HG03108 (cell line): Measurements from ENCODE around the gene CNGB1.
A peak's percentile ranks its signal among the peaks of the same experiment; 100 is the strongest.
"Not testable (repeated sequence)": the region's sequence is repeated elsewhere in the genome, so short reads cannot be mapped to it uniquely, and the experiment has no call there.

Source experiments
- ATAC-seq: cut with Tn5 transposase; IDR thresholded peaks from one replicate; pipeline ENCODE4 v1.9.1; 2021; ENCODE audit warnings: moderate library complexity; ENCODE audit not compliant: unreplicated experiment

Gene CNGB1

GRCh38 chr16:57892447-57893096 lies 78.4 kb downstream of the CNGB1 start:
- no peak for ATAC-seq

GRCh38 chr16:57892041-57892440 lies 78.9 kb downstream of the CNGB1 start:
- no peak for ATAC-seq

GRCh38 chr16:57890752-57891111 lies 80.2 kb downstream of the CNGB1 start:
- no peak for ATAC-seq

- no peak for ATAC-seq
These were observed 80.8 kb downstream of the CNGB1 start for GRCh38 chr16:57889960-57890751.

- ATAC-seq, result no peak
These were observed 81.4 kb downstream of the CNGB1 start for GRCh38 chr16:57889522-57889921.

- ATAC-seq, result no peak
These were observed 81.8 kb downstream of the CNGB1 start for GRCh38 chr16:57889111-57889510.

- no peak for ATAC-seq
These were observed 82.8 kb downstream of the CNGB1 start for GRCh38 chr16:57888128-57888527.

GRCh38 chr16:57887711-57888110 lies 83.2 kb downstream of the CNGB1 start:
- ATAC-seq, result no peak

GRCh38 chr16:57886427-57886826 lies 84.5 kb downstream of the CNGB1 start:
- ATAC-seq, result no peak

- ATAC-seq, result no peak
These were observed 86.2 kb downstream of the CNGB1 start for GRCh38 chr16:57884655-57885133.

- ATAC-seq, result no peak
These were observed 86.8 kb downstream of the CNGB1 start for GRCh38 chr16:57883953-57884654.

GRCh38 chr16:57883480-57883879 lies 87.4 kb downstream of the CNGB1 start:
- no peak for ATAC-seq

- ATAC-seq, result no peak
These were observed 88.1 kb downstream of the CNGB1 start for GRCh38 chr16:57882792-57883191.

GRCh38 chr16:57882206-57882605 lies 88.7 kb downstream of the CNGB1 start:
- ATAC-seq, result no peak

GRCh38 chr16:57878586-57878985 lies 92.3 kb downstream of the CNGB1 start:
- no peak for ATAC-seq

- ATAC-seq, result peak; percentile 47
These were observed 94.7 kb downstream of the CNGB1 start for GRCh38 chr16:57876210-57876609.

GRCh38 chr16:57875347-57875746 lies 95.6 kb downstream of the CNGB1 start:
- no peak for ATAC-seq

- ATAC-seq, result no peak
These were observed 97.7 kb downstream of the CNGB1 start for GRCh38 chr16:57873218-57873617.

GRCh38 chr16:57872764-57873163 lies 98.2 kb downstream of the CNGB1 start:
- ATAC-seq, result not testable (repeated sequence)

GRCh38 chr16:57871456-57871855 lies 99.5 kb downstream of the CNGB1 start:
- no peak for ATAC-seq

GRCh38 chr16:57870753-57871454 lies 100.0 kb downstream of the CNGB1 start:
- ATAC-seq, result no peak
